SH-SY5Y (cell line): ENCODE data around the gene OAT.

Experiments
- GATA2 ChIP-seq: IDR thresholded peaks from 2 replicates; pipeline ENCODE4 v1.6.1; 2011; ENCODE audit warnings: mild to moderate bottlenecking, low read depth, low read length
- GATA3 ChIP-seq: IDR thresholded peaks from 2 replicates; pipeline ENCODE4 v1.6.1; 2011; ENCODE audit warnings: low read depth, mild to moderate bottlenecking, low read length, moderate library complexity

DNA sequence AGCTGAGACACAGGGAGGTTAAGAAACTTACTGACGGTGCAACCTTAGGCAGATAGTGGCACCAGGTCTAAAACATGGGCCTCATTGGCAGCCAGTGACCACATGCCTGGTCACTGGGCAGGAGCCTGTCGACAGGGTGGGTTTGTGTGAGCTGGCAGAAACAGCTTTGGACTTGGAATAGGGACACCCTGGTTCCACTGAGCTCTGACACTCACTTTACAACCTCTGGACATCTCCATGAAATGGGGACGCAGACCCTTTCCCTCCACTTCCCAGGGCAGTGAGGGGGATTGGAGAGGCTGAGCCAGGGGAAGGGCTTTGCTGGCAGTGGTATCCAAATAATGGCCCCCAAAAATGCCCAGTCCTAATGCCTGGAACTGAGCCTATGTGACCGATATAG, 49.7 kb downstream of the OAT start:
- no peak for TF ChIP-seq GATA2
- TF ChIP-seq GATA3, result no peak
